ENCODE data around the gene MAPKAPK5. TPM values are rescaled to one million over a fixed set of nuclear protein-coding genes. Genes with fewer than 3 reads are reported as not detected.

MAPKAPK5 gene
- total and polyA plus RNA-seq, 9 of the 15 experiments (the other 6 are each of a cell fraction or from before 2014, with no cell fraction given), result 11.6 to 72.1 (median 60.4) TPM

- Histone ChIP-seq H4K20me1 (replicated peaks; ENCODE audit: control insufficient read depth, insufficient read depth, low read length) (no peaks in the 10 kb centered on the region), H3K36me3 (ENCODE audit: control insufficient read depth, insufficient read depth, low read length) (peaks cover 4% of the 10 kb centered on the region; the same call in 1 of the 3 replicates), H3K79me2 (ENCODE audit: control insufficient read depth, insufficient read depth, low read length) (no peaks in the 10 kb centered on the region), H3K27me3 (ENCODE audit: control insufficient read depth in 2 of 2, insufficient read depth in 2 of 2, low read length in 2 of 2) (peaks cover 0 to 4% of the 10 kb centered on the region in 2 experiments; a peak in 1 of 5 replicates), H3K4me2 (ENCODE audit: insufficient read depth, low read length) (no peak overlapping the region), H3K9me1 (ENCODE audit: control insufficient read depth, insufficient read depth, low read length) (no peaks in the 10 kb centered on the region), H3K9ac (ENCODE audit: insufficient read depth in 1 of 2, low read depth in 2 of 2, low read length in 2 of 2) (no peak overlapping the region), H3K27ac (ENCODE audit: extremely low read depth, low read depth, low read length) (no peak overlapping the region), H3K4me1 (replicated peaks in 1 of 2; ENCODE audit: control insufficient read depth in 2 of 2, insufficient read depth in 2 of 2, low read length in 2 of 2) (no peaks in the 10 kb centered on the region; a peak in 2 of 5 replicates), H2AFZ (ENCODE audit: low read depth, low read length) (no peak overlapping the region), H3K9me3 (replicated peaks; ENCODE audit: control insufficient read depth, insufficient read depth, low read depth, low read length) (no peaks in the 10 kb centered on the region), H3K4me3 (no peak overlapping the region)
- ChIA-PET POLR2A (interaction anchor here (0.6 to 1.4 kb wide), 5 partner anchors 37 to 127 kb away, joined by 3 to 5 read pairs (median 3); partner anchors contain the start of genes ACAD10, ALDH2 and BRAP), CTCF (ENCODE audit: low intra/inter-chr PET ratio) (interaction anchor here (0.7 to 2.4 kb wide), 4 partner anchors 9 to 120 kb away, joined by 3 to 43 read pairs (median 5); no protein-coding TSS in a partner anchor)
- ATAC-seq (peak; percentile 97), DNase-seq (ENCODE audit: extremely low read depth in 1 of 4, low spot score in 3 of 4) (peak; percentile 84 to 89 (median 84)), FAIRE-seq (peak; percentile 95)
- in situ Hi-C loops (cut with MboI), result no loop called here
- WGBS (ENCODE audit: insufficient coverage, low coverage, missing lambda C conversion rate), result 4% methylated on average over 13 of the region's 13 CpGs
- intact Hi-C loops (cut with micrococcal nuclease), result loop anchor here (1.0 to 2.0 kb wide), 3 partner anchors 60 to 416 kb away; no protein-coding TSS in a partner anchor
- BruUV-seq (replicated peaks), result no TSS peak
- TF ChIP-seq CBFB (CRISPR knock-in tag; IDR thresholded peaks at IDR 0.05), result no peak
- no peak for TF ChIP-seq SIN3A (IDR thresholded peaks at IDR 0.05; ENCODE audit: borderline replicate concordance in 2 of 2, control insufficient read depth in 1 of 2, low read depth in 2 of 2, low read length in 2 of 2)
- TF ChIP-seq RCOR1 (IDR thresholded peaks at IDR 0.05; ENCODE audit: borderline replicate concordance in 1 of 2, low read depth in 2 of 2, low read length in 2 of 2), result no peak; a peak in 1 of 4 replicates
- peak; percentile 64 for TF ChIP-seq MEIS2 (IDR thresholded peaks at IDR 0.05; ENCODE audit: partially characterized antibody)
- TF ChIP-seq STAG1 (CRISPR knock-in tag; IDR thresholded peaks at IDR 0.05; ENCODE audit: borderline replicate concordance), result peak; percentile 53; the same call in 1 of the 2 replicates
- no peak for TF ChIP-seq USF2 (CRISPR knock-in tag; IDR thresholded peaks at IDR 0.05)
- no peak for TF ChIP-seq PBX2 (CRISPR knock-in tag; IDR thresholded peaks at IDR 0.05; ENCODE audit: low read depth)
- 0 out of 2 replicates have a peak, but pooled peaks have one; percentile 18 for TF ChIP-seq PBX2 (tag; conservative IDR thresholded peaks at IDR 0.05; ENCODE audit: low read depth)
- no peak for TF ChIP-seq BHLHE40 (IDR thresholded peaks at IDR 0.05; ENCODE audit: low read length)
- no peak for TF ChIP-seq CCAR2 (IDR thresholded peaks at IDR 0.05; ENCODE audit: low read depth, low read length)
- TF ChIP-seq E2F8 (IDR thresholded peaks at IDR 0.05; ENCODE audit: low read depth, partially characterized antibody), result no peak
- TF ChIP-seq ZBTB12 (CRISPR knock-in tag; IDR thresholded peaks at IDR 0.05), result no peak
These were observed 28.9 kb upstream of the MAPKAPK5 start for GRCh38 chr12:111812881-111813741.
